Psoas muscle (tissue), 8 donors: ENCODE results near the gene SPATA3. TPM values are rescaled to one million over a fixed set of nuclear protein-coding genes. Genes with fewer than 3 reads are reported as not detected.

Experiments
- ATAC-seq, 4 donors: fragments of 200-7000 bp; cut with Tn5 transposase; one replicate each; pipeline ENCODE4 v1.9.1; 2020; ENCODE audit warnings: moderate library complexity in 3 of 4, mild to moderate bottlenecking in 2 of 4
- DNase-seq, 2 donors: peaks; one replicate each; pipeline ENCODE4 v3.0.0-alpha.2; 2020
- H3K27ac ChIP-seq: fragments of 200-600 bp; one replicate; pipeline ENCODE4 v1.8.0; 2022
- H3K27me3 ChIP-seq, 3 donors: fragments of 200-600 bp in 1 of 3; one replicate each; pipeline versions ENCODE4 v1.6.1 to v1.8.0; 2013 to 2022; ENCODE audit warnings: low read length in 2 of 3, mild to moderate bottlenecking in 2 of 3, moderate library complexity in 1 of 3; ENCODE audit not compliant: insufficient read depth in 3 of 3
- H3K36me3 ChIP-seq, 2 donors: fragments of 200-600 bp in 1 of 2; one replicate each; pipeline versions ENCODE4 v1.6.1 to v1.8.0; 2013 to 2022; ENCODE audit warnings: low read depth in 1 of 2, mild to moderate bottlenecking in 1 of 2, moderate library complexity in 1 of 2; ENCODE audit not compliant: insufficient read depth in 1 of 2
- H3K4me1 ChIP-seq: fragments of 200-600 bp; one replicate; pipeline ENCODE4 v1.8.0; 2022
- H3K4me3 ChIP-seq: fragments of 200-600 bp; one replicate; pipeline ENCODE4 v1.8.0; 2022; ENCODE audit warnings: mild to moderate bottlenecking
- H3K9me3 ChIP-seq: fragments of 200-600 bp; one replicate; pipeline ENCODE4 v1.8.0; 2022
- WGBS, 3 donors: extraction: QIAGEN DNeasy Blood & Tissue Kit; methylation state at CpG; one replicate each; pipeline versions ENCODE4 v1.1.6 to v1.1.7; 2013; 5-methylcytosine and 5-hydroxymethylcytosine counted together
- intact Hi-C, 2 donors: fragments of 100-400 bp; cut with DNase I; formaldehyde crosslinking; loops; one replicate each; pipeline versions ENCODE4 v1.11.0 to v1.14.2; 2022
- polyA plus RNA-seq, 3 donors: library from polyadenylated mRNA; stranded (reverse); fragments of 200-250 nt; gene quantifications; one replicate each; pipeline ENCODE4 v1.2.3, GENCODE V29; 2013
- total RNA-seq, 4 donors: library from RNA; stranded (reverse); fragmentation: NEBNext Ultra II Directional in 2 of 4; extraction: Animal tissue kit (Norgen Biotek cat#: 25700) in 2 of 4; gene quantifications; one replicate each; pipeline versions ENCODE4 v1.2.1 to v1.2.4, GENCODE V29; 2021 to 2023
- TF ChIP-seq, protein P1 (sequence below): fragments of 200-600 bp; IDR thresholded peaks from one replicate; pipeline ENCODE4 v1.8.0; 2022; ENCODE audit warnings: antibody characterized with exemption
- donor health status: healthy with polysubstance abuse.
- donor health status: DM: no; HTN: no; CAD: no; lungs with moderate emphysema.
- donor health status: Bipolar disorder and iron deficiency.
- donor health status: healthy.
- donor health status: DM: yes; HTN: yes; CAD: no.
- donor health status: DM: no; HTN: no; CAD: no.
- donor health status: DM: no; HTN: no; CAD: no.
- donor health status: DM: yes; HTN: yes; CAD: no.

The SPATA3 gene
- total and polyA plus RNA-seq, 7 donors: not detected

- ATAC-seq: no peak
- intact Hi-C loops: no loop called here
- no peaks in the 10 kb centered on the region for H3K36me3 ChIP-seq
- no peak for DNase-seq
- TF ChIP-seq, protein P1, sequence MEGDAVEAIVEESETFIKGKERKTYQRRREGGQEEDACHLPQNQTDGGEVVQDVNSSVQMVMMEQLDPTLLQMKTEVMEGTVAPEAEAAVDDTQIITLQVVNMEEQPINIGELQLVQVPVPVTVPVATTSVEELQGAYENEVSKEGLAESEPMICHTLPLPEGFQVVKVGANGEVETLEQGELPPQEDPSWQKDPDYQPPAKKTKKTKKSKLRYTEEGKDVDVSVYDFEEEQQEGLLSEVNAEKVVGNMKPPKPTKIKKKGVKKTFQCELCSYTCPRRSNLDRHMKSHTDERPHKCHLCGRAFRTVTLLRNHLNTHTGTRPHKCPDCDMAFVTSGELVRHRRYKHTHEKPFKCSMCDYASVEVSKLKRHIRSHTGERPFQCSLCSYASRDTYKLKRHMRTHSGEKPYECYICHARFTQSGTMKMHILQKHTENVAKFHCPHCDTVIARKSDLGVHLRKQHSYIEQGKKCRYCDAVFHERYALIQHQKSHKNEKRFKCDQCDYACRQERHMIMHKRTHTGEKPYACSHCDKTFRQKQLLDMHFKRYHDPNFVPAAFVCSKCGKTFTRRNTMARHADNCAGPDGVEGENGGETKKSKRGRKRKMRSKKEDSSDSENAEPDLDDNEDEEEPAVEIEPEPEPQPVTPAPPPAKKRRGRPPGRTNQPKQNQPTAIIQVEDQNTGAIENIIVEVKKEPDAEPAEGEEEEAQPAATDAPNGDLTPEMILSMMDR: no peak
- H3K27ac ChIP-seq: no peak overlapping the region
- H3K9me3 ChIP-seq: no peaks in the 10 kb centered on the region
- WGBS, 3 donors: 82 to 89% (median 83%) methylated on average over 6 of the region's 6 CpGs
- no peak overlapping the region for H3K4me3 ChIP-seq
- H3K4me1 ChIP-seq: no peaks in the 10 kb centered on the region
- H3K27me3 ChIP-seq: peaks cover 0 to 19% (median 2%) of the 10 kb centered on the region in 3 donors
These were observed 12.2 kb downstream of the SPATA3 start for GRCh38 chr2:231008131-231008530.

DNA sequence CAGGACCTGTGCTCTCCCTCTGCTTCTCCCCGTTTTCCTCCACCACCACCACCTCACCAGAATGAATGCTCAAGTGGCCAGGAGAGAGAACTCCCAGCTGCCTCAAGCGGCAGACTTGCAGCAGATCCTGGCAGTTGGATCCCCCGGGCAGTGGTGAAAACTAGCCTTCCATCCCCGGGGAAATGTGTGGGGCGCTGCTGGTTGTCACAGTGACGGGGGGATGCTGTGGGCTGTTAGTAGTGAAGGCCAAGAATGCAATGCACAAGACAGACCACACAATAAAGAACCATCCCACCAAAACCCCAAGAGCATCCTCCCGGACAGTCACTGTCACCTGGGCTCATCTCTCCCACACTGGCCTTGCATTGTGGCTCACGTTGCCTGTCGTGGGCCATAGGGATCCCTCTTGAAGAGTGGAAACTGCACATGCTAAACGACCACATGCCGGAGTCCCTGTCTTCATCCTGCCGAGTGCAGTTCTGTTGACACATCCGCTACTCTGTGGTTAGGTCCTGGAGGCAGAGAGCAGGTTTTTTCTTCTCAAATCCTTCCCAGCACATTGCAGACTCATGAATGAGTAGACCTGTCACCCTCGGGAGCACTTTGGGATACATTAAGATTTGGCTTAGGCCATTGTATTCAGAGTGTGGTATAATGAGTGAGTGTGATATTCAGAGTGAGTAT lies 13.5 kb downstream of the SPATA3 start:
- Histone ChIP-seq H3K36me3 (no peaks in the 10 kb centered on the region), H3K4me3 (no peak overlapping the region), H3K4me1 (no peaks in the 10 kb centered on the region), H3K27ac (no peak overlapping the region), H3K27me3 (peaks cover 0 to 14% (median 2%) of the 10 kb centered on the region in 3 donors), H3K9me3 (no peaks in the 10 kb centered on the region)
- ATAC-seq (no peak), DNase-seq (no peak)
- WGBS, 3 donors: 58 to 64% (median 60%) methylated on average over 14 of the region's 14 CpGs
- TF ChIP-seq, protein P1: no peak
- intact Hi-C loops: no loop called here

GRCh38 chr2:231010201-231010730 lies 14.3 kb downstream of the SPATA3 start:
- Histone ChIP-seq H3K27ac (no peak overlapping the region), H3K9me3 (no peaks in the 10 kb centered on the region), H3K27me3 (peaks cover 0 to 14% (median 2%) of the 10 kb centered on the region in 3 donors), H3K4me1 (no peaks in the 10 kb centered on the region), H3K4me3 (no peak overlapping the region), H3K36me3 (no peaks in the 10 kb centered on the region)
- ATAC-seq (no peak), DNase-seq (no peak)
- TF ChIP-seq, protein P1: no peak
- 48 to 89% (median 88%) methylated on average over 2 of the region's 2 CpGs for WGBS, 3 donors
- intact Hi-C loops: no loop called here

- intact Hi-C loops: no loop called here
- ATAC-seq (no peak), DNase-seq (no peak)
- no peaks in the 10 kb centered on the region for H3K4me1 ChIP-seq
- H3K9me3 ChIP-seq: no peaks in the 10 kb centered on the region
- H3K4me3 ChIP-seq: no peak overlapping the region
- H3K36me3 ChIP-seq: no peaks in the 10 kb centered on the region
- no peak overlapping the region for H3K27ac ChIP-seq
- peaks cover 0 to 16% (median 5%) of the 10 kb centered on the region in 3 donors for H3K27me3 ChIP-seq
- TF ChIP-seq, protein P1: no peak
- WGBS, 3 donors: 41 to 55% (median 52%) methylated on average over 2 of the region's 2 CpGs
These were observed 15.6 kb downstream of the SPATA3 start for GRCh38 chr2:231011526-231011925.
